ENCODE measurements around the gene ACY1.
A peak's percentile ranks its signal among the peaks of the same experiment; 100 is the strongest.
"Not testable (repeated sequence)": the region's sequence is repeated elsewhere in the genome, so short reads cannot be mapped to it uniquely, and the experiment has no call there.

Gene ACY1

GRCh38 chr3:52031896-52032295, 48.6 kb downstream of the ACY1 start:
- H3K56ac ChIP-seq (ENCODE audit: low read length) = no peak overlapping the region
- H3K27me3 ChIP-seq (ENCODE audit: insufficient read depth, low read length, poor library complexity) = no peaks in the 10 kb centered on the region
- H4K5ac ChIP-seq (ENCODE audit: low read length) = no peak overlapping the region
- H3K4me1 ChIP-seq (ENCODE audit: control insufficient read depth, low read depth, low read length) = no peaks in the 10 kb centered on the region
- H4K8ac ChIP-seq (ENCODE audit: low read depth, low read length) = no peak overlapping the region
- H3K79me2 ChIP-seq (ENCODE audit: control insufficient read depth, insufficient read depth, low read length) = no peaks in the 10 kb centered on the region
- H3K4me2 ChIP-seq (ENCODE audit: low read length) = no peak overlapping the region
- no CpG with 5 or more reads among the region's 10 CpGs for WGBS (ENCODE audit: extremely low coverage, insufficient coverage, low lambda C conversion rate)
- H3K18ac ChIP-seq (ENCODE audit: low read length) = no peak overlapping the region
- no peak overlapping the region for H2BK15ac ChIP-seq (replicated peaks; ENCODE audit: low read depth)
- no peak for DNase-seq
- H3K4ac ChIP-seq (ENCODE audit: low read depth, low read length) = no peak overlapping the region
- H3K9ac ChIP-seq (ENCODE audit: low read length) = no peak overlapping the region
- no peak overlapping the region for H2BK5ac ChIP-seq (ENCODE audit: low read length)
- H3K4me3 ChIP-seq (ENCODE audit: low read length) = no peak overlapping the region
- no peak overlapping the region for H3K23ac ChIP-seq (ENCODE audit: low read length)
- H2BK120ac ChIP-seq (ENCODE audit: low read depth, low read length) = no peak overlapping the region
- no peak overlapping the region for H3K27ac ChIP-seq (ENCODE audit: low read depth, low read length)
- no peak overlapping the region for H2AK5ac ChIP-seq (ENCODE audit: low read length)
- no peaks in the 10 kb centered on the region for H3K79me1 ChIP-seq (ENCODE audit: low read length)
- no peaks in the 10 kb centered on the region for H3K36me3 ChIP-seq (ENCODE audit: control insufficient read depth, insufficient read depth, low read length)

- H3K79me1 ChIP-seq (ENCODE audit: low read length) = no peaks in the 10 kb centered on the region
- H3K4me3 ChIP-seq (ENCODE audit: low read length) = no peak overlapping the region
- no peak overlapping the region for H3K27ac ChIP-seq (ENCODE audit: low read depth, low read length)
- no peak overlapping the region for H4K8ac ChIP-seq (ENCODE audit: low read depth, low read length)
- H4K5ac ChIP-seq (ENCODE audit: low read length) = no peak overlapping the region
- H2AK5ac ChIP-seq (ENCODE audit: low read length) = no peak overlapping the region
- no peak overlapping the region for H2BK5ac ChIP-seq (ENCODE audit: low read length)
- no CpG with 5 or more reads among the region's 11 CpGs for WGBS (ENCODE audit: extremely low coverage, insufficient coverage, low lambda C conversion rate)
- no peak overlapping the region for H3K18ac ChIP-seq (ENCODE audit: low read length)
- no peak overlapping the region for H2BK15ac ChIP-seq (replicated peaks; ENCODE audit: low read depth)
- no peak overlapping the region for H3K23ac ChIP-seq (ENCODE audit: low read length)
- no peak overlapping the region for H3K4ac ChIP-seq (ENCODE audit: low read depth, low read length)
- no peaks in the 10 kb centered on the region for H3K4me1 ChIP-seq (ENCODE audit: control insufficient read depth, low read depth, low read length)
- no peaks in the 10 kb centered on the region for H3K36me3 ChIP-seq (ENCODE audit: control insufficient read depth, insufficient read depth, low read length)
- H3K79me2 ChIP-seq (ENCODE audit: control insufficient read depth, insufficient read depth, low read length) = no peaks in the 10 kb centered on the region
- H3K27me3 ChIP-seq (ENCODE audit: insufficient read depth, low read length, poor library complexity) = no peaks in the 10 kb centered on the region
- H3K4me2 ChIP-seq (ENCODE audit: low read length) = no peak overlapping the region
- DNase-seq = no peak
- no peak overlapping the region for H2BK120ac ChIP-seq (ENCODE audit: low read depth, low read length)
- no peak overlapping the region for H3K9ac ChIP-seq (ENCODE audit: low read length)
- peak overlapping the region; percentile 15 for H3K56ac ChIP-seq (ENCODE audit: low read length)
Observed at GRCh38 chr3:52032702-52033408, 49.5 kb downstream of the ACY1 start.

DNA sequence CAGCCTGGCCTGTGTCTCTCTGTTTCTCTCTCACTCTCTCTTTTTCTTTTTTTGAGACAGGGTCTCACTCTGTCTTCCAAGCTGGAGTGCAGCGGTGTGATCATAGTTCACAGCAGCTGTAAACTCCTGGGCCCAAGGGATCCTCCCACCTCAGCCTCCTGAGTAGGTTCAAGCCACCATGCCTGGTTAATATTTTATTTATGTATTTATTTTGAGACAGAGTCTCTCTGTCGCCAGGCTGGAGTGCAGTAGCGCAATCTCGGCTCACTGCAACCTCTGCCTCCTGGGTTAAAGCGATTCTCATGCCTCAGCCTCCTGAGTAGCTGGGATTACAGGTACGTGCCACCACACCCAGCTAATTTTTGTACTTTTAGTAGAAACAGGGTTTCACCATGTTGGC, 50.4 kb downstream of the ACY1 start:
- H3K4me3 ChIP-seq (ENCODE audit: low read length); H3K18ac ChIP-seq (ENCODE audit: low read length); H3K56ac ChIP-seq (ENCODE audit: low read length); H2BK5ac ChIP-seq (ENCODE audit: low read length); H3K4ac ChIP-seq (ENCODE audit: low read depth, low read length); H4K8ac ChIP-seq (ENCODE audit: low read depth, low read length); H3K79me1 ChIP-seq (ENCODE audit: low read length); DNase-seq; H3K36me3 ChIP-seq (ENCODE audit: control insufficient read depth, insufficient read depth, low read length); H3K27ac ChIP-seq (ENCODE audit: low read depth, low read length); H2BK15ac ChIP-seq (replicated peaks; ENCODE audit: low read depth); H3K4me1 ChIP-seq (ENCODE audit: control insufficient read depth, low read depth, low read length); H2AK5ac ChIP-seq (ENCODE audit: low read length); H4K5ac ChIP-seq (ENCODE audit: low read length); H3K23ac ChIP-seq (ENCODE audit: low read length); H3K4me2 ChIP-seq (ENCODE audit: low read length); H2BK120ac ChIP-seq (ENCODE audit: low read depth, low read length); H3K9ac ChIP-seq (ENCODE audit: low read length); H3K79me2 ChIP-seq (ENCODE audit: control insufficient read depth, insufficient read depth, low read length); H3K27me3 ChIP-seq (ENCODE audit: insufficient read depth, low read length, poor library complexity): not testable (repeated sequence)
- no CpG with 5 or more reads among the region's 6 CpGs for WGBS (ENCODE audit: extremely low coverage, insufficient coverage, low lambda C conversion rate)

DNA sequence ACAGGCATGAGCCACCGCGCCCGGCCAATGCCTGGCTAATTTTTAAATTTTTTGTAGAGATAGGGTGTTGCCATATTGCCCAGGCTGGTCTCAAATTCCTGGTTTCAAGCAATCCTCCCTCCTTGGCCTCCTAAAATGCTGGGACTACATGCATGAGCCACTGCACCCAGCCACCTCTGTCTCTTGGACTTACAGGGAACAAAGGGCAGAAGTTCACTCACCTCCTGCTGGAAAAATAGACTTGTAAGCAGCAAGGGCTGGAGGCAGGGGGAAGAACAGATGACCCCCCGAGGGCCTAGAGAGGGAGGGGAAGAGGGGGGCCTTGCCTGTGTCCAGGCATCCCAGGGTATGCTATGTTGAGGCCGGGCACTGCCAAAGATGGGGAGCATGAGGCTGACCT, 50.9 kb downstream of the ACY1 start:
- H3K9ac ChIP-seq (ENCODE audit: low read length) = no peak overlapping the region
- no peak overlapping the region for H3K27ac ChIP-seq (ENCODE audit: low read depth, low read length)
- H3K18ac ChIP-seq (ENCODE audit: low read length) = no peak overlapping the region
- no peak overlapping the region for H3K4me2 ChIP-seq (ENCODE audit: low read length)
- no peaks in the 10 kb centered on the region for H3K4me1 ChIP-seq (ENCODE audit: control insufficient read depth, low read depth, low read length)
- WGBS (ENCODE audit: extremely low coverage, insufficient coverage, low lambda C conversion rate) = no CpG with 5 or more reads among the region's 5 CpGs
- H3K27me3 ChIP-seq (ENCODE audit: insufficient read depth, low read length, poor library complexity) = no peaks in the 10 kb centered on the region
- no peak for DNase-seq
- H2BK15ac ChIP-seq (replicated peaks; ENCODE audit: low read depth) = no peak overlapping the region
- H3K79me1 ChIP-seq (ENCODE audit: low read length) = no peaks in the 10 kb centered on the region
- no peaks in the 10 kb centered on the region for H3K79me2 ChIP-seq (ENCODE audit: control insufficient read depth, insufficient read depth, low read length)
- H3K36me3 ChIP-seq (ENCODE audit: control insufficient read depth, insufficient read depth, low read length) = no peaks in the 10 kb centered on the region
- no peak overlapping the region for H3K23ac ChIP-seq (ENCODE audit: low read length)
- no peak overlapping the region for H3K4me3 ChIP-seq (ENCODE audit: low read length)
- no peak overlapping the region for H3K56ac ChIP-seq (ENCODE audit: low read length)
- no peak overlapping the region for H3K4ac ChIP-seq (ENCODE audit: low read depth, low read length)
- H2BK5ac ChIP-seq (ENCODE audit: low read length) = no peak overlapping the region
- no peak overlapping the region for H4K8ac ChIP-seq (ENCODE audit: low read depth, low read length)
- H2AK5ac ChIP-seq (ENCODE audit: low read length) = no peak overlapping the region
- H2BK120ac ChIP-seq (ENCODE audit: low read depth, low read length) = no peak overlapping the region
- H4K5ac ChIP-seq (ENCODE audit: low read length) = no peak overlapping the region

GRCh38 chr3:52034651-52035050, 51.3 kb downstream of the ACY1 start:
- Histone ChIP-seq H3K79me2 (ENCODE audit: control insufficient read depth, insufficient read depth, low read length) (no peaks in the 10 kb centered on the region), H3K27me3 (ENCODE audit: insufficient read depth, low read length, poor library complexity) (no peaks in the 10 kb centered on the region), H3K27ac (ENCODE audit: low read depth, low read length) (no peak overlapping the region), H3K18ac (ENCODE audit: low read length) (no peak overlapping the region), H4K8ac (ENCODE audit: low read depth, low read length) (no peak overlapping the region), H2AK5ac (ENCODE audit: low read length) (no peak overlapping the region), H2BK120ac (ENCODE audit: low read depth, low read length) (no peak overlapping the region), H3K56ac (ENCODE audit: low read length) (no peak overlapping the region), H3K23ac (ENCODE audit: low read length) (no peak overlapping the region), H3K4me1 (ENCODE audit: control insufficient read depth, low read depth, low read length) (no peaks in the 10 kb centered on the region), H3K79me1 (ENCODE audit: low read length) (no peaks in the 10 kb centered on the region), H3K9ac (ENCODE audit: low read length) (no peak overlapping the region), H3K4me3 (ENCODE audit: low read length) (no peak overlapping the region), H3K4ac (ENCODE audit: low read depth, low read length) (no peak overlapping the region), H2BK15ac (replicated peaks; ENCODE audit: low read depth) (no peak overlapping the region), H4K5ac (ENCODE audit: low read length) (no peak overlapping the region), H3K4me2 (ENCODE audit: low read length) (no peak overlapping the region), H3K36me3 (ENCODE audit: control insufficient read depth, insufficient read depth, low read length) (no peaks in the 10 kb centered on the region), H2BK5ac (ENCODE audit: low read length) (no peak overlapping the region)
- no CpG with 5 or more reads among the region's 3 CpGs for WGBS (ENCODE audit: extremely low coverage, insufficient coverage, low lambda C conversion rate)
- no peak for DNase-seq

DNA sequence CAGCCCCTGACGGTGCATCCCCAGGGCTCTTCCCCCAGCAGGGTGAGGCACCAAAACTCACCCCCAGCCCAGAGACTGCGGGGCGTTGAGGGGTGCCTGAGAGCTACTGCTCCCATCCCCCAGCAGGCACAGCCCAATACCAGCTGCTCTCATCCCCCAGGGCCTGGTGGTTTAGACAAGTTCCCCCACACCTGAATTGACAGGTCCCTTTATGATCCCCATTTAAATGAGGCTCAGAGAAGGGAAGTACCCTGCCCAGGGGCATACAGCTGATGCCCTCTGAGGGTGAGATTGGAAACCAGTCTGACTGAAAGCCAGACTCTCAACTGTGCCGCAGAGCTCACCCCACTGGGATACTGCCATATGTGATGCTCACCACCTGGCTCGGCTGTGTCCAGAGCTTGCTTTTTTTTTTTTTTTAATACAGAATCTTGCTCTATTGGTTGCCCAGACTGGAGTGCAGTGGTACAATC, 52.9 kb downstream of the ACY1 start:
- H3K79me2 ChIP-seq (ENCODE audit: control insufficient read depth, insufficient read depth, low read length) = no peaks in the 10 kb centered on the region
- H3K18ac ChIP-seq (ENCODE audit: low read length) = no peak overlapping the region
- H4K5ac ChIP-seq (ENCODE audit: low read length) = no peak overlapping the region
- H2AK5ac ChIP-seq (ENCODE audit: low read length) = no peak overlapping the region
- no peak overlapping the region for H3K4ac ChIP-seq (ENCODE audit: low read depth, low read length)
- no peaks in the 10 kb centered on the region for H3K36me3 ChIP-seq (ENCODE audit: control insufficient read depth, insufficient read depth, low read length)
- H3K9ac ChIP-seq (ENCODE audit: low read length) = no peak overlapping the region
- no peaks in the 10 kb centered on the region for H3K4me1 ChIP-seq (ENCODE audit: control insufficient read depth, low read depth, low read length)
- no peak overlapping the region for H4K8ac ChIP-seq (ENCODE audit: low read depth, low read length)
- no CpG with 5 or more reads among the region's 5 CpGs for WGBS (ENCODE audit: extremely low coverage, insufficient coverage, low lambda C conversion rate)
- H3K27me3 ChIP-seq (ENCODE audit: insufficient read depth, low read length, poor library complexity) = no peaks in the 10 kb centered on the region
- H3K23ac ChIP-seq (ENCODE audit: low read length) = no peak overlapping the region
- no peak for DNase-seq
- H2BK120ac ChIP-seq (ENCODE audit: low read depth, low read length) = no peak overlapping the region
- no peak overlapping the region for H3K4me3 ChIP-seq (ENCODE audit: low read length)
- H3K27ac ChIP-seq (ENCODE audit: low read depth, low read length) = no peak overlapping the region
- H3K4me2 ChIP-seq (ENCODE audit: low read length) = no peak overlapping the region
- H3K56ac ChIP-seq (ENCODE audit: low read length) = no peak overlapping the region
- no peak overlapping the region for H2BK15ac ChIP-seq (replicated peaks; ENCODE audit: low read depth)
- H2BK5ac ChIP-seq (ENCODE audit: low read length) = no peak overlapping the region
- H3K79me1 ChIP-seq (ENCODE audit: low read length) = no peaks in the 10 kb centered on the region

All from mesendoderm (in vitro differentiated cells).